Endothelial cell of umbilical vein (primary cell): ENCODE data around the gene ACSS1. TPM values are rescaled to one million over a fixed set of nuclear protein-coding genes. Genes with fewer than 3 reads are reported as not detected.

Source experiments
- BruUV-seq: library from RNA; stranded (reverse); fragments of 400-500 nt; replicated peaks from 2 replicates; lab custom pipeline; 2021; lab: Mats Ljungman, UMichigan
- CTCF ChIA-PET: fragments of 300-600, 350-600 bp; sonication (Branson Sonifier 250); formaldehyde crosslinking; loops from one replicate; lab custom pipeline; 2021; ENCODE audit warnings: antibody characterized with exemption, inconsistent platforms; lab: Charles Lee
- POLR2A ChIA-PET: fragments of 300-600, 350-600 bp; sonication (Branson Sonifier 250); formaldehyde crosslinking; loops from one replicate; lab custom pipeline; 2021; ENCODE audit warnings: antibody characterized with exemption, inconsistent platforms; lab: Charles Lee
- DNase-seq: peaks from one replicate; pipeline ENCODE4 v3.0.0-alpha.2; 2011; ENCODE audit warnings: low read depth, low spot score
- FAIRE-seq: peaks from 2 replicates; lab custom pipeline; 2011; peaks lifted over from hg19 to GRCh38; lab: Jason Lieb, UNC
- H2AFZ ChIP-seq: 2 replicates; pipeline ENCODE4 v1.6.0; 2012; ENCODE audit warnings: low read depth, low read length, control low read depth, inconsistent platforms
- H3K27ac ChIP-seq: 2 replicates; pipeline ENCODE4 v1.5.1; 2011; ENCODE audit warnings: low read depth, mild to moderate bottlenecking, control low read depth, low read length, moderate library complexity; ENCODE audit not compliant: insufficient read depth
- H3K27me3 ChIP-seq, 2 experiments: 2 replicates each; pipeline versions ENCODE4 v1.6.0 to v1.6.1; 2011; ENCODE audit warnings: low read length in 2 of 2, mixed read lengths in 1 of 2; ENCODE audit not compliant: control insufficient read depth in 2 of 2, insufficient read depth in 2 of 2
- H3K36me3 ChIP-seq, 2 experiments: 2 replicates in 1 of 2; 3 replicates in 1 of 2; pipeline ENCODE4 v1.5.1; 2011; ENCODE audit warnings: low read length in 2 of 2, mild to moderate bottlenecking in 1 of 2, moderate library complexity in 1 of 2; ENCODE audit not compliant: control insufficient read depth in 2 of 2, insufficient read depth in 2 of 2; ENCODE audit errors: extremely low read depth in 1 of 2
- H3K4me1 ChIP-seq: 3 replicates; pipeline ENCODE4 v1.5.1; 2011; ENCODE audit warnings: mild to moderate bottlenecking, low read length; ENCODE audit not compliant: control insufficient read depth, insufficient read depth; ENCODE audit errors: extremely low read depth
- H3K4me2 ChIP-seq: 2 replicates; pipeline ENCODE4 v1.6.1; 2011; ENCODE audit warnings: low read length, control low read depth, mixed read lengths; ENCODE audit not compliant: insufficient read depth
- H3K4me3 ChIP-seq, 3 experiments: fragments of 200-600 bp in 1 of 3; sonication (generic), shearing (Covaris generic) in 1 of 3; replicated peaks in 1 of 3; 2 replicates each; pipeline ENCODE4 v1.5.1; 2011 to 2016; ENCODE audit warnings: control low read depth in 3 of 3, low read length in 3 of 3, mild to moderate bottlenecking in 2 of 3, inconsistent platforms in 1 of 3, low read depth in 1 of 3, moderate library complexity in 1 of 3; ENCODE audit not compliant: insufficient read depth in 1 of 3
- H3K79me2 ChIP-seq: 2 replicates; pipeline ENCODE4 v1.6.0; 2012; ENCODE audit warnings: low read length, inconsistent platforms; ENCODE audit not compliant: control insufficient read depth, insufficient read depth
- H3K9ac ChIP-seq: replicated peaks from 2 replicates; pipeline ENCODE3; 2011; ENCODE audit warnings: low read length, control low read depth; ENCODE audit not compliant: insufficient read depth; ENCODE audit errors: extremely low read depth
- H3K9me1 ChIP-seq: replicated peaks from 3 replicates; pipeline ENCODE4 v1.6.0; 2011; ENCODE audit warnings: mild to moderate bottlenecking, low read length; ENCODE audit not compliant: control insufficient read depth, insufficient read depth; ENCODE audit errors: extremely low read depth
- H3K9me3 ChIP-seq: replicated peaks from 2 replicates; pipeline ENCODE4 v1.5.1; 2012; ENCODE audit warnings: low read length, inconsistent platforms; ENCODE audit not compliant: control insufficient read depth, insufficient read depth
- H4K20me1 ChIP-seq: replicated peaks from 2 replicates; pipeline ENCODE3; 2011; ENCODE audit warnings: mild to moderate bottlenecking, low read length; ENCODE audit not compliant: control insufficient read depth, insufficient read depth; ENCODE audit errors: extremely low read depth
- CTCF ChIP-seq, 2 donors: IDR thresholded peaks; 1 replicate in 1 of 2; 2 replicates in 1 of 2; pipeline ENCODE4 v1.5.1; 2011; ENCODE audit warnings: low read length in 2 of 2, mild to moderate bottlenecking in 2 of 2, moderate library complexity in 2 of 2, control low read depth in 1 of 2, inconsistent platforms in 1 of 2, low read depth in 1 of 2; ENCODE audit not compliant: insufficient read depth in 1 of 2; ENCODE audit errors: extremely low read depth in 1 of 2
- EZH2 ChIP-seq: IDR thresholded peaks from 2 replicates; pipeline ENCODE4 v1.6.1; 2012; ENCODE audit warnings: borderline replicate concordance, low read depth, mild to moderate bottlenecking, moderate library complexity, low read length, inconsistent platforms; ENCODE audit not compliant: severe bottlenecking
- FOS ChIP-seq: IDR thresholded peaks from 2 replicates; pipeline ENCODE4 v1.6.1; 2011; ENCODE audit warnings: mild to moderate bottlenecking, low read length, moderate library complexity, borderline replicate concordance; ENCODE audit not compliant: insufficient read depth
- GATA2 ChIP-seq: IDR thresholded peaks from 2 replicates; pipeline ENCODE4 v1.7.0; 2011; ENCODE audit warnings: low read depth, mild to moderate bottlenecking, moderate library complexity, mixed read lengths, low read length; ENCODE audit not compliant: insufficient read length, insufficient read depth
- JUN ChIP-seq: IDR thresholded peaks from 2 replicates; pipeline ENCODE4 v1.6.1; 2011; ENCODE audit warnings: borderline replicate concordance, low read depth; ENCODE audit not compliant: insufficient read length, insufficient read depth
- MYC ChIP-seq: IDR thresholded peaks from one replicate; pipeline ENCODE4 v1.6.1; 2011; ENCODE audit warnings: mild to moderate bottlenecking, low read depth, low read length
- POLR2A ChIP-seq: IDR thresholded peaks from 2 replicates; pipeline ENCODE4 v1.6.1; 2012; ENCODE audit warnings: low read depth, mild to moderate bottlenecking, control low read depth, low read length
- POLR2AphosphoS5 ChIP-seq: IDR thresholded peaks from 2 replicates; pipeline ENCODE4 v1.6.1; 2012; ENCODE audit warnings: low read depth, mild to moderate bottlenecking, control low read depth, low read length, moderate library complexity; ENCODE audit not compliant: insufficient read depth
- dilution Hi-C: fragments of 300-500 bp; cut with MboI; formaldehyde crosslinking; loops from one replicate; pipeline ENCODE4 v1.15.0; 2019; ENCODE audit warnings: low sequenced_read_pairs; ENCODE audit not compliant: extremely low pct_ligation_motif_present
- intact Hi-C: fragments of 100-400 bp; cut with micrococcal nuclease; formaldehyde crosslinking; loops from one replicate; pipeline ENCODE4 v1.10.0; 2022
- polyA plus RNA-seq, 4 experiments: library from polyadenylated mRNA; depleted of rRNA in 3 of 4; stranded (reverse) in 3 of 4; unstranded in 1 of 4; fragments of >200 nt; gene quantifications; 2 replicates each; pipeline versions ENCODE4 v1.2.1 to v1.2.3, GENCODE V29; 2011 to 2012; ENCODE audit warnings: missing spikeins in 1 of 4
- total RNA-seq: library from RNA; stranded (reverse); gene quantifications from 2 replicates; pipeline ENCODE4 v1.2.3, GENCODE V29; 2021
- TF ChIP-seq, protein P1 (sequence below): IDR thresholded peaks from 2 replicates; pipeline ENCODE4 v1.6.1; 2011; ENCODE audit not compliant: insufficient read depth, insufficient read length

Gene ACSS1
- total and polyA plus RNA-seq, 2 donors (not counting 3 experiments of a cell fraction or from before 2014, with no cell fraction given) = 6.2 to 17.9 TPM

GRCh38 chr20:24987873-24988835, 69.8 kb downstream of the ACSS1 start:
- intact Hi-C loops = no loop called here
- Histone ChIP-seq H3K4me2 (no peak overlapping the region), H2AFZ (no peak overlapping the region), H3K9me3 (no peaks in the 10 kb centered on the region), H3K27ac (no peak overlapping the region), H3K4me1 (peaks cover 10% of the 10 kb centered on the region), H3K79me2 (peaks cover 40% of the 10 kb centered on the region), H3K9me1 (no peaks in the 10 kb centered on the region), H3K36me3 (no peaks in the 10 kb centered on the region), H4K20me1 (no peaks in the 10 kb centered on the region), H3K27me3 (no peaks in the 10 kb centered on the region), H3K4me3 (no peak overlapping the region), H3K9ac (no peak overlapping the region)
- DNase-seq (no peak), FAIRE-seq (no peak)
- ChIA-PET CTCF (no interaction called here), POLR2A (no interaction called here)
- dilution Hi-C loops = no loop called here
- BruUV-seq = no TSS peak
- TF ChIP-seq JUN (no peak), POLR2AphosphoS5 (no peak), CTCF (IDR thresholded peaks at IDR 0.05; ENCODE audit: extremely low read depth in 1 of 2, insufficient read depth in 1 of 2, low read depth in 1 of 2, low read length in 2 of 2) (no peak), POLR2A (no peak), MYC (no peak), EZH2 (no peak), FOS (no peak), GATA2 (no peak)
- TF ChIP-seq, protein P1, sequence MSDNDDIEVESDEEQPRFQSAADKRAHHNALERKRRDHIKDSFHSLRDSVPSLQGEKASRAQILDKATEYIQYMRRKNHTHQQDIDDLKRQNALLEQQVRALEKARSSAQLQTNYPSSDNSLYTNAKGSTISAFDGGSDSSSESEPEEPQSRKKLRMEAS = no peak
